Activated naive CD4-positive, alpha-beta T cell treated with anti-CD3 and anti-CD28 coated beads, Interleukin-2, amount 50 U/mL, for 16 hours (primary cell): ENCODE measurements around the gene CCDC124.
"Not testable (repeated sequence)": the region's sequence is repeated elsewhere in the genome, so short reads cannot be mapped to it uniquely, and the experiment has no call there.

ENCODE experiments used
- DNase-seq: peaks from one replicate; pipeline ENCODE4 v3.0.0-alpha.2; 2020

The CCDC124 gene

DNA sequence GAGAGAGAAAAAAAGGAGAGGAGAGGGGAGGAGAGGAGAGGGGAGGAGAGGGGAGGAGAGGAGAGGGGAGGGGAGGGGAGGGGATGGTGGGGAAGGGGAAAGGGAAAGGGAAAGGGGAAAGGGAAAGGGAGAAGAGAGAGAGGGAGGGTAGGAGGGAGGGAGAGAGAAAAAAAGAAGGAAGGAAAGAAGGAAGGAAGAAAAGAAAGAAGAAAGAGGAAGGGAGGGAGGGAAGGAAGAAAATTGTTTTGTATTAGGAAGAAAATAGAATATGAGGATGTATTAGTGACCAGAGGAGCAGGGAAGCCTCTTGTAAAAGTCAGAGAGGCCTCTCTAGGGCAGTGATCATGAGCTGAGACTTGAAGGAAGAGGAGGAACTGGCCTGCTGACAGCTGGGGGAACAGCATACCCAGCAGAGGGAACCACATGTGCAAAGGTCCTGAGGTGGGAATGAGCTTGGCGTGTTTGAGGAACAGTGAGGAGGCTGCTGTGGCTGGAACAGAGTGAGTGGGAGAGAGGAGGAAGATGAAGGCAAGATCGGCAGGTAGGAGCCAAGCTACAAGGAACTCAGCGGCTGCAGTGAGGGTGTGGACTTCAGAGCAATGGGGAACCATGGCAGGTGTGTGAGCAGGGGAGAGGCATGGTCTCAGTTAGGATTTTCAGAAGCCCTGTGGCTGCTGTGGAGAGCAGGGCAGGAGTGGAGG, 24.5 kb downstream of the CCDC124 start:
- DNase-seq = no peak

DNA sequence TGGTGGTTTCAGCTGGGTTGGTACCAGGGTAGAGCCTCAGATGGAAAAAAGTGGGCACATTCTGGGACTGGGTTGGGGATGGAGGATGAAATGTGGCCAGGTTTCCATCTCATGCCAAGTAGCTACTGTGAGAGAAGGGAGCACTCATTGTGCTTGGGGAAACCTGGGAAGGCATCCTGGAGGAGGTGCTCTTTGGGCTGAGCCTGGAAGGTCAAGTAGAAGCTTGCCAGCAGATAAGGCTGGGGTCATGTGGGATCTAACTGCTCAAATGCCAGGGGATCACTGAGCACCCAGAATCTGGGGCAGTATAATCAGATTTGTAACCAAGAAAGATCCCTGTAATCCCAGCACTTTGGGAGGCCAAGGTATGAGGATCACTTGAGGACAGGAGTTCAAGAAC, 25.1 kb downstream of the CCDC124 start:
- no peak for DNase-seq

DNA sequence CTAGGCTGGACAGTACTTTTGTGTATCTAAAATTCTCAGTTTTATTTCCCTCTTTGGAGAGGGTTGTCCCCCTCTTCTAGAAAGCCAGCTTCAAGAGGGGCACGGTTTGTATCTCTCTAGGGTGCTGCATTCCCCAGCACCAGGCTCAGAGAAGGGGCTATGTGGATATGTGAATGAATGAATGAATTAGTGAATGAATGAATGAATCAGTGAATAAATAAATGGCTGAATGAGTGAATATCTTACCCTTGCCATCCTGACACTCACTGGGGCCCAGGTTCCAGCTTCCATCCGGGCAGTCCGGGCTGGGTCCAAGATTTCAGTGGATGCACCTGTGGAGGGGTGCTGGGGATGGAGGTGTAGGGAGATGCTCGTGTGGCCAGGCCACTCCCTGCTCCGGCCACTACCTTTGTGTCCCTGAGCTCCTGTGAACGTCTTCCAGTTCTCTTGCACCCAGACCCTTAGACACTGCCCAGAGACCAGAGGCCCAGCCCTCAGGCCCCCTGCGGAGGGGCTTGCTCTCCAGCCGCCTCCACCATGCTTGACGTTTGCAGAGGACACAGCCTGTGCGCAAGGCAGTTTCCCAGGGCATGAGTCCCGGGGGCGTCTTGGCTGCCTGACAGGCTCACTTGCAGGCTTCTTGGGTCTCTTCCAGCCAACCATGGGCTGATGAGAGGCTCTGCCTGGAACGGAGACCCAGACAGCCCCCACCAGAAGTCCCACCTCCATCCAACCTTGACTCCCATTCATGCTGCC, 31.3 kb downstream of the CCDC124 start:
- DNase-seq = no peak

DNA sequence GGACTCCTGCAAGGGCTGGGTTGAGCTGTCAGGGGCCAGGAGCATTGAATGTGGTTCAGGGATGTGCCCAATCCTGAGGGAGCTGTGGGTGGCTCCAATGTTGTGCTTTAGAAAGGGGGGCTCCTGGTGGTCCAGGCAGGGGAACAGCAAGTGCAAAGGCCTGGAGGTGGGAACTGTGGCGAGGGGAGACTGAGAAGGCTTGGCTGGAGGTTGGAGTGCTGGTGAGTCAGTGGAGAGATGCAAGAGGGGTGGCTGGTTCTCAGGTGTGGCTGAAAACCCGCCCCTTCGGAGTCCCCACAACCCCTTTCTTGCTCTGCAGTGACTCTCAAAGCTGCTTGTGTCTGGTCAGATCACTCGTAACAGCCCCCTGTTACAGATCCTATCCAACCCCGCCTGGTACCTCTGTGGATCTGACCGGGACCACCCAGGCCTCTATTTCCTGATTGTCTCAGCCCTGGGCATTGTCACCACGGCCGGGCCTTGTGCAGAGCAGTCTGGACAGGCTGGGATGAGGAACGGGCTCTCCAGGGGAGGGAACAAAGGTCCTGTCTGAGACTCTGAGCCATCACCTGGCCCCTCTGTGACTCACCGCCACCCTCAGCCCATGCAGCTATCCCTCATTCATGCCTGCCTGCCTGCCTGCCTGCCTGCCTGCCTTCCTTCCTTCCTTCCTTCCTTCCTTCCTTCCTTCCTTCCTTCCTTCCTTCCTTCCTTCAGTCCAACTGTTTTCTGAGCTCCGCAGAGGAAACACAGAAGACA, 32.7 kb downstream of the CCDC124 start:
- DNase-seq = no peak

DNA sequence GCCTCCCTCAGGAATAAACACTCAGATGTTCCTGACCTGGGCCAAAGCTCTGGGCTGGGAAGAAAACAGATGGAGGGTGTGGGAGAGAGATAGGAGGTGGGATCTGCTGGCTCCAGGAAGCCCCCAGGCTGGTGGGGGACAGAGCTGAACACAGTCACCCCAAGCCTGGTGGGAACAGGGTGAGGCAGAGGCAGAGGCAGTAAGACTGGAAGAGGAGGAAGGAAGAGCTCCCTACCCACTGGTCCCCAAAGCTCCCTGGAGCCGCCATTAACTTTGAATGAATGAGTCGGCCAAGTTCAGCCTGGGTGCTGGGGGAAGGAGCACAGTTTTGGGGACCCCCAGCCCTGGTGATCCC, 33.3 kb downstream of the CCDC124 start:
- no peak for DNase-seq

DNA sequence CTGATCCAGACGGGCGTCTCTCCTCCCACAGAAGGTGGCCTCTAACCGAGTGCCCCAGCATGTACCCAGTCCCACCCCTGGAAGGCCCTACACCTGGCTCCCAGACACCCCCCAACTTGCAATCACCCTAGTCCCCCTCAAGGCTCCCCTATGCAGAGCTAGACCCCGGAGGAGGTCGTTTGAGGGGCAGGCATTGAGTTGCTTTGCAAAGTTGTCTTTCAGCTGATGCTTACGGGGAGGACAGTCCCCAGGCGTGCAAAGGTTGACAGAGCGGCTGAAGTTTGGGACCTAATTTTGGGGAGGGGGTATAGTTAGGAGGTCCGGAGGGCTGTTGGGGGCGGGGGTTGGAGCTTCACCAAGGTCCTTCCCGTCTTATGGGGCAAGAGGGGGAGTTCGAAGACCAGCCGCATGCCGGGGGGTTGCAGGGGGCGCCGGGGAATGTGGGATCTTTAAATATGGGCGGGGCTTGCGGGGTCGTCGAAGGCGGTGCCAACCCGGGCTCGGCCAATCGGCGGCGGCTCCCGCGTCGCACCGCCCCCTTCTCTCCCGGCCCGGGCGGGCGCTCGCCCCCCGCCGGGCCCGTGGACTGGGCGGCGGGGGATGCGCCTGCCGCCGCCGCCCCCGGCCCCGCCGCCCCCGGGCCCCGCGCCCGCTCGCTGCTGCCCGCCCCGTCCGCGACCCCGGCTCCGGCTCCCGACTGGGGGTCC, 33.9 kb downstream of the CCDC124 start, which contains the start of gene KCNN1:
Gene KCNN1 (plus strand): TSS at position 558 of the 707 bp plus-strand sequence. CDS start 6,782 bp downstream, outside the sequence.
- DNase-seq = no peak

DNA sequence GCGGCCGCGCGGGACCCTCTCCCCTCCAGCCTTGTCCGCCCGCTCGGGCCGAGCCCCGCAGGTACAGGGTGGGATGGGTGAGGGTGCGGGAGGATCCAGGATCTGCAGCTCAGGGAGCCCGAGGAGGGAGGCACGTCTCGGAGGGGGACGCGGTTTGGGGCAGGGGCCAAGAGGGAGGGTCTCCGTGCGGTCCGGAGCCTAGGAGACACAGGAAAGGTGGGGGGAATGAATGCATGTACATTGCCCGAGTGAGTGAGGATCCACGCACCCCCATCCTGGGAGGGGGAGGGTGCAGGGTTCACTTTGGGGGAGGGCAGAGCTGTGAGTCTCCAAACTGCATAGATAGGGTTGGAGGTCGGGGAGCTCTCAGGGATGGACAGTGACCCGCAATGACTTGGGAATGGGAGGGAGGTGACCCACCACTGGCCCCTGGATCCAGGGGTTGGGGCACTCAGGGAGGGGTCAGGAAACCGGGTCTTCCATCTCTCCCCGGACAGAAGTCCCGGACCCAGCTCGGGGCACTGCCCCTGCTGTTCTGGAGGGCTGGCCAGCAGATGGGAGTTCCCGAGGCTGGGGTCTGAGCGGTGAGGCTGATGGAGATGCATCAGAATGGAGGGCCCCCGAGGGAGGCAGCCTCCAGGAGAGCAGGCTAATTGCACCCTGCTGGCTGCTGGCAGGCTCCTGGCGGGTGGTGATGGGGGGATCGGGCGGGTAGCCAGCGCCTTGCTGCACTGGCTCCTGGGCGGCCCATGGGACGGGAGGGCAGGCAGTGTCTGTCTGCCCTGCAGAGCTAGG, 34.6 kb downstream of the CCDC124 start:
- no peak for DNase-seq

DNA sequence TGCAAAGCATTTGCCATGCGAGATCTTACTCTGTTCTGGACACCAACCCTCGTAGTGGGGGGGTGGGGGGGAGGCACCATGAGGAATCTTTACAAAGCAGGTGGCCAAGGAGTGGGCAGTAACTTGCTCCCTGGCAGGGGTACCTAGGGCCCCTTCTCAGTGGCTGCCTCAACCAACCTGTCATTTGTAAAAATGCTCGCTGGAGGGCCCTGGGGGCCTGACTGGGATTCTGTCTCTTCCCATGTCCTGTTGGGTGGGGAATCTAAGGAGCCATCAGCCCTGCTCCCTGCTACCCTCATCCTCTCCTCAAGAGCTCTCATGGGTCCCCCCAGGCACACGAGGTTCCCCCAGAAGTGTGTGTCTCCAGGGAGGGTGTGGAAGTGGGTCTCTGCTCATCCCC, 35.5 kb downstream of the CCDC124 start:
- no peak for DNase-seq

DNA sequence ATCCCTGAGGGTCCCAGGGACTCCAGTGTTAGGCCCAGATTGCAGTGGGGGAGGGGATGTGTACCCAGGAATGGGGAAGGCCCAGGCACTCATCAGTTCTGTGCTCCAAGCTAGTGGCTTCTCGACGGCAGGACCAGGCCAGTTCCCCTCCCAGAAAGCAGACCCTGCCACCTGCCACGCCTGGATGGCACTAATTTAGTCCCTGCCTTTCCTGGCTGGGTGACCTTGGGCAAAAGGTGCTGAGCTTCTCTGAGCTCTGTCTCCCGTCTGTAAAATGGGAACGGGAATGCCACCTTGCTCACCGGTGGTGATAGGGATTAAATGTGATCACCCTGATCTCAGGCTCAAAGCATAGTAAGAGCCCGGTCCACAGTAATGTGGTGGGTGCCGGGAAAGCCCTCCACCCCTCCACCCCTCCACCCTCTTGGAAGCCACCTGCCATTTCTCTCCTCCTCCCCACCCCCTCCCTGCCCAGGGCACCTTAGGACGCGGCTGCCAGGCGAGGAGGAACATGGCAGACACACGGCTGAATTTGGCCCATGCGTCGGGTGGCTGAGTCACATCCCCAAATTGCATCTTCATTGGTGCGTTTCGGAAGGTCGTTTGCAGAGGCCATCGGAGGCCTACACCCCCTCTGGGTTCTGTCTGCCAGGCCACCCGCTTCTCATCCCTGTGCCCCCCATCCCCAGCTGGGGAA, 36.4 kb downstream of the CCDC124 start:
- DNase-seq = no peak

DNA sequence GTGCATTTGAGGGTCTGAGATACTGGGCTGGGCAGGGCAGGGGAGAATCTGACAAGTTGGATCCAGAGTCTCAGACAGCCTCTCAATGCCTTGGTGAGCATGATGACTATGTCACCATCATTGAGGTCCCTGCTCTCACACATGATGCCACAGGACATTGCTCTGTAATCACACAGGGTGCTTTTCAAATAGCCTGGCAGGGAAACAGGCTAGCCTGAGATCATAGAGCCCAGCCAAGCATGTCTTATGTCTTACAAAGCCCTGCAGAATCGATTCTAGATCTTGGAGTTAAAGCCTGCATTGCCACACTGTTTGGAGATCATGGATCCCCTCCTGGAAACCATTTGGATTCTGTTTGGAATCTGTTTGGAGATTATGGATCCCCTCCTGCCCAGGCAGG, 39.4 kb downstream of the CCDC124 start:
- no peak for DNase-seq

DNA sequence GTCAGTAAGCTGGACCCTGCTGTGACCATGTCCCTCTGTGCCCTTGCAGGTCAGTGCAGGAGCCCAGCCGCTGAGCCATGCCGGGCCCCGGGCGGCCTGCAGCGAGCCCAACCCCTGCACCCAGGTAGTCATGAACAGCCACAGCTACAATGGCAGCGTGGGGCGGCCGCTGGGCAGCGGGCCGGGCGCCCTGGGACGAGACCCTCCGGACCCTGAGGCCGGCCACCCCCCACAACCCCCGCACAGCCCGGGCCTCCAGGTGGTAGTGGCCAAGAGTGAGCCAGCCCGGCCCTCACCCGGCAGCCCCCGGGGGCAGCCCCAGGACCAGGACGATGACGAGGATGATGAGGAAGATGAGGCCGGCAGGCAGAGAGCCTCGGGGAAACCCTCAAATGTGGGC, 40.9 kb downstream of the CCDC124 start:
- DNase-seq = no peak

DNA sequence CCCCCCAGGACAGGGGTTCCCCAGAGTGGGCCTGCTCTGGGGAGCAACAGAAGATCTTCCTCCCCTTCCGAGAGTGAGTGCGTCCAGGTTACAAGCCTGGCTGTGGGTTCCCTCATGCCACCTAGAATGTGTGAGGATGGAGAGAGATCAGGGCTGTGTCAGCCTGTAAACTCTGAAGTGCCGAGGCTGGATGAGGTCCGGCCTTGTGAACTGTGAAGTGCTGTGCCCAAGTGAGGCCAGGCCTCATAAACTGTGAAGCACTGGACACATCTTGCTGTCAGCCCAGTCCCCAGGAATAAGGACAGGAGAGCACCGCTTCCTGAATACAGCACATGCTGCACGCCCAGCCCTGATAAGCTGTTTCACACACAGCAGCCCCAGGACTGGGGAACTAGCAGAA, 41.7 kb downstream of the CCDC124 start:
- no peak for DNase-seq

DNA sequence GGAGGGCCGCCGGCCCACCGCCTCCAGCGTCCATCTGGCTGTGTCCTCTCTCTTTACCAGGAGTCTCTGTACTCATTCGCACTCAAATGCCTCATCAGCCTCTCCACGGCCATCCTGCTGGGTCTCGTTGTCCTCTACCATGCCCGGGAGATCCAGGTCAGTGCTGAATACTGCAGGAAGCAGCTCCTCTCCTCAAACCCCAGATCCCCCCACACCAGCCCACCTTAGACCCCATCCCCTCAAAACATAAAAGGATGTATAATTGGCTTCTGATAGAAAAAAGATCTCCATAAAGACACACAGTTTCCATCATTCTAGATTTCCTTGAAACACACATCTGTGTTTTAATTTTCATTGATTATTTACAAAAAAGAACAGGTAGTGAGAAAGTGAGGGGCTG, 42.2 kb downstream of the CCDC124 start:
- DNase-seq = no peak

DNA sequence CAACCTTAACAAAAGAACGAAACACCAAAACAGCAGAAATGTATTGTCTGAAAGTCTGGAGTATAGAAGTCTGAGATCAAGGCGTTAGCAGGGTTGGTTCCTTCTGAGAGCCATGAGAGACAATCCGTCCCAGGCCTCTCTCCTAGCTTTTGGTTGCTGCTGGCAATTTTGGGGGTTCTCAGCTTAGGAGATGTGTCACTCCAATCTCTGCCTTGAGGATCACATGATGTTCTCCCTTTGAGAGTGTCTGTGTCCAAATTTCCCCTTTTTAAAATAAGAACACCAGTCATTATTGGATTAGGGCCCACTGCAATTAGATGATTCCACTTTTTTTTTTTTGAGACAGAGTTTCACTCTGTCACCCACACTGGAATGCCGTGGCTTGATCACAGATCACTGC, 44.2 kb downstream of the CCDC124 start:
- no peak for DNase-seq

DNA sequence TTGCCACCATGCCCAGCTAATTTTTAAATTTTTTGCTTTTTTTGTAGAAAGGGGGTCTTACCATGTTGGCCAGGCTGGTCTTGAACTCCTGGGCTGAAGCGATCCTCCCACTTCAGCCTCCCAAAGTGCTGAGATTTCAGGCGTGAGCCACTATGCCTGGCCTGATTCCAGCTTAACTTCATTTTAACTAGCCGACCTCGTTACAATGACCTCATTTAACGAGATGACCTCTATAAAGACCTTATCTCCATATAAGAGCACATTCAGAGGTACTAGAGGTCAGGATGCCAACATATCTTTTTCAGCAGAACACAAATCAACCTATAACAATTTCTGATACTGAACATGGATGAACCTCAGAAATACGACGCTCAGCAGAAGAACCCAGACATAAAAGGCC, 44.7 kb downstream of the CCDC124 start:
- DNase-seq = no peak

DNA sequence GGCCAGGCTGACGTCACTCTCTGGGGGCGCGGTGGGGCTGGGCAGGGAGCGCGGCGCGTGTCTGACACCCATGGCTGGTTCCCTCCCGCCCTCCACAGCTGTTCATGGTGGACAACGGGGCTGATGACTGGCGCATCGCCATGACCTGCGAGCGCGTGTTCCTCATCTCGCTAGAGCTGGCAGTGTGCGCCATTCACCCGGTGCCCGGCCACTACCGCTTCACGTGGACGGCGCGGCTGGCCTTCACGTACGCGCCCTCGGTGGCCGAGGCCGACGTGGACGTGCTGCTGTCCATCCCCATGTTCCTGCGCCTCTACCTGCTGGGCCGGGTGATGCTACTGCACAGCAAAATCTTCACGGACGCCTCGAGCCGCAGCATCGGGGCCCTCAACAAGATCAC, 48.8 kb downstream of the CCDC124 start:
- DNase-seq = no peak

DNA sequence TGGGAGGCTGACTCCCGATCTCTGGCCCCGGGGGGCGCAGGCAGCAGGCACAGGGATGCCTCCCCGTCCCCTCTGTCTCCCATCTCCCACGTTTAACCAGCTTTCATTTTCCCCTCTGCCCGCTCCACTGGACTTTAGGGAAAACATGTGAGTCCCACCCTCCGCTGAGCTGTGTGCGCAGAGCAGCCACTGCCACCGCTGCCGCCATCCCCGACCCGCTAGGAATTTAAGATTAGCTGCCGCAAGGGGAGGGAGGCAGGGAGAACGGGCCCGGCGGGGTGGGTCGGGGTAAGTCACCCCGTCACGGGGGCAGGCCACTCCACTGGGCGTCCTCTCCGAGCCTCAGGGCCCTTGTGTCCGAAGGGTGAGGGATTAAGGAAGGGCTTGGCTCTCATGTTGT, 49.6 kb downstream of the CCDC124 start:
- no peak for DNase-seq

DNA sequence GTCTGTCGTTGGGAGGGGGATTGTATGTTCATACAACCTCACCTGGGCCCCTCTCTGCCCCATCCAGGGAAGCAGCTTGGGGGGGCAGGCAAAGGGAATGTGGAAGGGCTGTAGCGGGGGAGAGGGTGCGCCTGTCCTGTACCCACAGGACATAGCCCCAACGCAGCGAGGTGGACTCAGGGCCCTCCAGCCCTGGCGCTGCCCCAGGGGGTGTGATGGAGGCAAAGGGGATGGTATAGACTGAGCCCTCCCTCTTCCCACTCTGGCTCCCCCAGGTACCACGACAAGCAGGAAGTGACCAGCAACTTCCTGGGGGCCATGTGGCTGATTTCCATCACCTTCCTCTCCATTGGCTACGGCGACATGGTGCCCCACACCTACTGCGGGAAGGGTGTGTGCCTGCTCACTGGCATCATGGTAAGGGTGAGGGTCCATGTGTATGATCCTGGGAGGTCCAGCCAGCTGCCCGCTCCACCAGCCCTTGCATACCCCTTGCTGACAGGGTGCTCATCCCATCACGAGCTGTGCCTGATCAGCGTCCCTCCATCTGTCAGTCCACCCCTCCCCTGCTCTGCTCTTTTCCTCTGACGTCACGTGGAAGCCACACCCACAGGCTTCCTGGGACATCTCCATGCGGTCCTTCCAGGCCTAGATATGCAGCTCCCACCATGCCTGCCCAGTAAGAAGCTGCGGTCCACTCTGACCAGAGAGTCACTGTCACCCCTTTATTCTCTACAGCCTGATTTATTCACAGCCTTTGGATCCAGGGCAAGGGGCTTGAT, 52.4 kb downstream of the CCDC124 start:
- DNase-seq = no peak

DNA sequence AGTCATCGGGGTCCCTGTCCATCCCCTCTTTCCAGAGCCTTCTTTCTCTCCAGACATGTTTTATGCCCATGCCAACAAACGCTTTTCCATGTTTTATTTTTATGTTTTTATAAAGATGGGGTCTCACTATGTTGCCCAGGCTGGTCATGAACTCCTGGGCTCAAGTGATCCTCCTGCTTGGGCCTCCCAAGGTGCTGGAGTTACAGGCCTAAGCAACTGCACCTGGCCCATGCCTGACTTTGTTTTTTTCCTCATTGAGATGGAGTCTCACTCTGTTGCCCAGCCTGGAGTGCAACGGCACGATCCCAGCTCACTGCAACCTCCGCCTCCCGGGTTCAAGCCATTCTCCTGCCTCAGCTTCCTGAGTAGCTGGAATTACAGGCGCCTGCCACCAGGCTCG, 53.8 kb downstream of the CCDC124 start:
- not testable (repeated sequence) for DNase-seq

DNA sequence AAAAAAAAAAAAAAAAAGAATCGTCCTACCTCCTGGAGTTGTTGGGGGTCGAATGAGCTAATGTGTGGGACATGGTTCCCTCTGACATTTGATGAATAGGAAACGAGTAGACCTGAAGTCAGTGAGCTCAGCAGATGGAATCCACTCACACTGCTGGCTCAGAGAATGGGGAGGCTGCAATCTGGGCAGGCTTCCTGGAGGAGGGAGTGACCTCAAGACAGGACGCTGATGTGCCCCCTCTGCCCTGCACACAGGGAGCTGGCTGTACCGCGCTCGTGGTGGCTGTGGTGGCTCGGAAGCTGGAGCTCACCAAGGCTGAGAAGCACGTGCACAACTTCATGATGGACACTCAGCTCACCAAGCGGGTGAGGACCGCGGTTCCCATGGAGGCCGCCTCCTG, 55.3 kb downstream of the CCDC124 start:
- DNase-seq = no peak
